GM12878 (cell line): ENCODE results near the gene MPP2. TPM values are rescaled to one million over a fixed set of nuclear protein-coding genes. Genes with fewer than 3 reads are reported as not detected.
A peak's percentile ranks its signal among the peaks of the same experiment; 100 is the strongest.

Experiments used
- ATAC-seq: fragments of 200-7000 bp; cut with Tn5 transposase; 3 replicates; pipeline ENCODE4 v1.9.1; 2020; ENCODE audit warnings: mild to moderate bottlenecking, moderate library complexity
- BruUV-seq: library from RNA; stranded (reverse); fragments of 400-500 nt; replicated peaks from 2 replicates; lab custom pipeline; 2021; lab: Mats Ljungman, UMichigan
- CTCF ChIA-PET: fragments of 300-600 bp; sonication (Branson Sonifier 250); formaldehyde crosslinking; extraction: SDS; loops from one replicate; lab custom pipeline; 2021; ENCODE audit warnings: inconsistent platforms; lab: Yijun Ruan, JAX
- POLR2A ChIA-PET: fragments of 350-600 bp; formaldehyde crosslinking; extraction: SDS; loops from one replicate; lab custom pipeline; 2021; ENCODE audit warnings: inconsistent platforms; lab: Charles Lee
- RAD21 ChIA-PET: fragments of 300-600 bp; sonication (Branson Sonifier 250); formaldehyde crosslinking; loops from one replicate; lab custom pipeline; 2023; ENCODE audit warnings: antibody characterized with exemption; ENCODE audit not compliant: unreplicated experiment; lab: Charles Lee
- SMC1A ChIA-PET: fragments of 300-600 bp; sonication (Branson Sonifier 250); formaldehyde crosslinking; loops from one replicate; lab custom pipeline; 2023; ENCODE audit not compliant: unreplicated experiment, uncharacterized antibody; lab: Charles Lee
- DNase-seq: peaks from one replicate; pipeline ENCODE4 v3.0.0-alpha.2; 2011; ENCODE audit warnings: low read depth, low spot score
- FAIRE-seq: peaks from 3 replicates; lab custom pipeline; 2011; peaks lifted over from hg19 to GRCh38; lab: Jason Lieb, UNC
- H2AFZ ChIP-seq: 2 replicates; pipeline ENCODE4 v1.6.0; 2011; ENCODE audit warnings: low read depth, low read length, control low read depth; ENCODE audit not compliant: control insufficient read depth
- H3K27ac ChIP-seq: 2 replicates; pipeline ENCODE4 v1.5.1; 2011; ENCODE audit warnings: control low read depth; ENCODE audit not compliant: control insufficient read depth, insufficient read depth
- H3K27me3 ChIP-seq, 2 experiments: replicated peaks in 1 of 2; 2 replicates each; pipeline versions ENCODE4 v1.6.0 to v1.6.1; 2011; ENCODE audit warnings: low read length in 1 of 2; ENCODE audit not compliant: control insufficient read depth in 2 of 2, insufficient read depth in 2 of 2
- H3K36me3 ChIP-seq, 2 experiments: 2 replicates each; pipeline ENCODE4 v1.5.1; 2011; ENCODE audit warnings: low read length in 1 of 2; ENCODE audit not compliant: control insufficient read depth in 2 of 2, insufficient read depth in 2 of 2
- H3K4me1 ChIP-seq: 2 replicates; pipeline ENCODE4 v1.6.1; 2011; ENCODE audit warnings: mild to moderate bottlenecking, low read length, moderate library complexity, mixed read lengths; ENCODE audit not compliant: control insufficient read depth, insufficient read depth
- H3K4me2 ChIP-seq: 2 replicates; pipeline ENCODE4 v1.6.0; 2011; ENCODE audit warnings: control low read depth; ENCODE audit not compliant: control insufficient read depth, insufficient read depth
- H3K4me3 ChIP-seq: fragments of 200-600 bp; sonication (generic); 2 replicates; pipeline ENCODE4 v1.5.1; 2016
- H3K79me2 ChIP-seq: 2 replicates; pipeline ENCODE4 v1.6.0; 2011; ENCODE audit warnings: low read length; ENCODE audit not compliant: control insufficient read depth, insufficient read depth
- H3K9ac ChIP-seq: 2 replicates; pipeline ENCODE4 v1.8.0; 2011; ENCODE audit warnings: low read length, control low read depth, mixed read lengths; ENCODE audit not compliant: control insufficient read depth, insufficient read depth
- H3K9me3 ChIP-seq: replicated peaks from 3 replicates; pipeline ENCODE4 v1.5.1; 2011; ENCODE audit warnings: mild to moderate bottlenecking, low read length; ENCODE audit not compliant: control insufficient read depth, insufficient read depth
- H4K20me1 ChIP-seq: 2 replicates; pipeline ENCODE4 v1.6.0; 2011; ENCODE audit not compliant: control insufficient read depth, insufficient read depth
- E2F8 ChIP-seq: fragments of 450-650 bp; IDR thresholded peaks from 2 replicates; pipeline ENCODE4 v1.6.1; 2018; ENCODE audit warnings: mild to moderate bottlenecking, low read depth, moderate library complexity; ENCODE audit not compliant: partially characterized antibody
- E4F1 ChIP-seq: fragments of 450-650 bp; IDR thresholded peaks from 2 replicates; pipeline ENCODE4 v1.6.1; 2018; ENCODE audit warnings: borderline replicate concordance, mild to moderate bottlenecking; ENCODE audit not compliant: partially characterized antibody
- NR2C1 ChIP-seq: fragments of 450-650 bp; IDR thresholded peaks from 2 replicates; pipeline ENCODE4 v1.6.1; 2017; ENCODE audit warnings: antibody characterized with exemption, mild to moderate bottlenecking, moderate library complexity
- RAD51 ChIP-seq: fragments of 450-650 bp; IDR thresholded peaks from 2 replicates; pipeline ENCODE4 v1.6.1; 2016; ENCODE audit warnings: moderate library complexity, mild to moderate bottlenecking, inconsistent platforms
- RUNX3 ChIP-seq: IDR thresholded peaks from 2 replicates; pipeline ENCODE4 v1.6.1; 2012; ENCODE audit warnings: low read length, inconsistent platforms
- SMAD1 ChIP-seq: fragments of 450-650 bp; IDR thresholded peaks from 2 replicates; pipeline ENCODE4 v1.6.1; 2018; ENCODE audit warnings: mild to moderate bottlenecking, low read depth; ENCODE audit not compliant: partially characterized antibody
- ZBTB40 ChIP-seq: fragments of 450-650 bp; IDR thresholded peaks from 2 replicates; pipeline ENCODE4 v1.6.1; 2016; ENCODE audit warnings: mild to moderate bottlenecking, moderate library complexity, borderline replicate concordance
- WGBS: methylation state at CpG from one replicate; pipeline ENCODE4 v1.1.6; 2016; ENCODE audit warnings: low lambda C conversion rate; ENCODE audit not compliant: insufficient replicate concordance, insufficient coverage; ENCODE audit errors: missing lambda C conversion rate; 5-methylcytosine and 5-hydroxymethylcytosine counted together
- in situ Hi-C: fragments of 300-500 bp; cut with MboI; formaldehyde crosslinking; loops from 9 replicates; pipeline ENCODE4 v1.14.3; 2018; ENCODE audit warnings: mixed read lengths
- intact Hi-C: fragments of 100-400 bp; cut with micrococcal nuclease; formaldehyde crosslinking; loops from one replicate; pipeline ENCODE4 v1.14.2; 2022; ENCODE audit not compliant: unreplicated experiment
- polyA plus RNA-seq, 11 experiments: library from polyadenylated mRNA; depleted of rRNA in 4 of 11; unstranded in 6 of 11; stranded (reverse) in 5 of 11; fragments of >200 nt; fragmentation: Nextera tagmentation in 4 of 11; fragmentation: Illumina TruSeq in 1 of 11; extraction: Ambion mirVana in 4 of 11; extraction: Trizol in 1 of 11; gene quantifications; 1 replicate in 1 of 11; 2 replicates in 10 of 11; pipeline versions ENCODE4 v1.2.1 to v1.2.3, GENCODE V29; 2011 to 2016; ENCODE audit warnings: inconsistent platforms in 2 of 11, missing spikeins in 2 of 11, low read depth in 1 of 11
- total RNA-seq, 4 experiments: library from RNA; depleted of rRNA in 3 of 4; stranded (reverse); fragments of >200 nt in 3 of 4; fragmentation: Illumina TruSeq in 1 of 4; extraction: Trizol in 1 of 4; gene quantifications; 2 replicates each; pipeline versions ENCODE4 v1.2.1 to v1.2.3, GENCODE V29; 2013 to 2021

The MPP2 gene
- total and polyA plus RNA-seq, 10 of the 15 experiments (the other 5 are each of a cell fraction or from before 2014, with no cell fraction given) = 0.02 to 0.23 (median 0.15) TPM; not detected in 2

- TF ChIP-seq ZBTB40 = no peak
Observed at GRCh38 chr17:43909537-43910231, 2.3 kb upstream of the MPP2 start (continued).

- Histone ChIP-seq H3K9me3 (no peaks in the 10 kb centered on the region), H2AFZ (no peak overlapping the region), H3K4me2 (no peak overlapping the region), H3K27me3 (peaks cover 10 to 18% of the 10 kb centered on the region in 2 experiments), H4K20me1 (no peaks in the 10 kb centered on the region), H3K9ac (no peak overlapping the region), H3K79me2 (no peaks in the 10 kb centered on the region), H3K4me1 (no peaks in the 10 kb centered on the region), H3K27ac (no peak overlapping the region), H3K36me3 (no peaks in the 10 kb centered on the region; a peak in 1 of 4 replicates), H3K4me3 (no peak overlapping the region)
- WGBS = 39% methylated on average over 26 of the region's 26 CpGs
- in situ Hi-C loops = no loop called here
- no peak for FAIRE-seq
- no TSS peak for BruUV-seq
- ChIA-PET RAD21 (interaction anchor here (0.6 to 2.1 kb wide), 2 partner anchors 36 to 80 kb away, joined by 3 to 6 read pairs; no protein-coding TSS in a partner anchor), CTCF (interaction anchor here (0.6 to 3.5 kb wide), 5 partner anchors 13 to 134 kb away, joined by 3 to 22 read pairs (median 4); no protein-coding TSS in a partner anchor), POLR2A (interaction anchor here (1.5 kb wide), 1 partner anchor 12 kb away, joined by 3 read pairs; no protein-coding TSS in a partner anchor), SMC1A (no interaction called here)
- intact Hi-C loops = no loop called here
- no peak for DNase-seq
- TF ChIP-seq RAD51 = no peak
- no peak for TF ChIP-seq SMAD1
- TF ChIP-seq E2F8 = no peak
- TF ChIP-seq NR2C1 = no peak
- no peak for TF ChIP-seq E4F1
- no peak for TF ChIP-seq RUNX3
- ATAC-seq = peak; percentile 50
Observed at GRCh38 chr17:43907998-43908721, 824 bp upstream of the MPP2 start.
